Skeletal muscle tissue (tissue), 4 donors: ENCODE results near the gene PTPRG. TPM values are rescaled to one million over a fixed set of nuclear protein-coding genes. Genes with fewer than 3 reads are reported as not detected.

Source experiments
- H3K27ac ChIP-seq: one replicate; pipeline ENCODE4 v1.7.0; 2013; ENCODE audit warnings: mild to moderate bottlenecking, low read depth, low read length, inconsistent platforms
- H3K27me3 ChIP-seq, 3 donors: one replicate each; pipeline ENCODE4 v1.7.0; 2013; ENCODE audit warnings: low read length in 3 of 3; ENCODE audit not compliant: control insufficient read depth in 3 of 3, insufficient read depth in 3 of 3
- H3K36me3 ChIP-seq, 3 donors: one replicate each; pipeline ENCODE4 v1.7.0; 2013; ENCODE audit warnings: low read length in 3 of 3; ENCODE audit not compliant: control insufficient read depth in 3 of 3, insufficient read depth in 3 of 3
- H3K4me1 ChIP-seq, 3 donors: one replicate each; pipeline ENCODE4 v1.7.0; 2013; ENCODE audit warnings: low read length in 3 of 3, mild to moderate bottlenecking in 3 of 3; ENCODE audit not compliant: control insufficient read depth in 3 of 3, insufficient read depth in 3 of 3
- H3K4me3 ChIP-seq, 3 donors: one replicate each; pipeline ENCODE4 v1.7.0; 2013; ENCODE audit warnings: low read length in 3 of 3
- H3K9ac ChIP-seq, 3 donors: one replicate each; pipeline ENCODE4 v1.7.0; 2013; ENCODE audit warnings: low read length in 3 of 3, mild to moderate bottlenecking in 3 of 3, moderate library complexity in 2 of 3, low read depth in 1 of 3
- H3K9me3 ChIP-seq, 3 donors: one replicate each; pipeline ENCODE4 v1.7.0; 2013; ENCODE audit warnings: low read length in 3 of 3; ENCODE audit not compliant: control insufficient read depth in 3 of 3
- total RNA-seq: library from RNA; depleted of rRNA; stranded (reverse); fragments of >200 nt; gene quantifications from one replicate; pipeline ENCODE4 v1.2.3, GENCODE V29; 2014
- donor health status: Osteomylitis.

The PTPRG gene
- total RNA-seq, 1 donor from 2014 or later = 48.5 TPM

- Histone ChIP-seq H3K27me3 (no peaks in the 10 kb centered on the region), H3K27ac (no peak overlapping the region), H3K4me1 (no peaks in the 10 kb centered on the region), H3K36me3 (peaks cover 3 to 14% (median 8%) of the 10 kb centered on the region in 3 donors), H3K9me3 (no peaks in the 10 kb centered on the region), H3K4me3 (no peak overlapping the region), H3K9ac (no peak overlapping the region)
Observed at GRCh38 chr3:62261736-62262135, 700.4 kb downstream of the PTPRG start.

- Histone ChIP-seq H3K4me3 (no peak overlapping the region), H3K27ac (no peak overlapping the region), H3K27me3 (no peaks in the 10 kb centered on the region), H3K36me3 (peaks cover 5 to 21% (median 15%) of the 10 kb centered on the region in 3 donors), H3K9ac (no peak overlapping the region), H3K9me3 (no peaks in the 10 kb centered on the region), H3K4me1 (no peaks in the 10 kb centered on the region)
Observed at GRCh38 chr3:62265528-62265927, 704.2 kb downstream of the PTPRG start.

- H3K4me3 ChIP-seq = no peak overlapping the region
- no peaks in the 10 kb centered on the region for H3K4me1 ChIP-seq
- H3K9ac ChIP-seq = no peak overlapping the region
- no peaks in the 10 kb centered on the region for H3K9me3 ChIP-seq
- peaks cover 7 to 30% (median 19%) of the 10 kb centered on the region in 3 donors for H3K36me3 ChIP-seq
- H3K27me3 ChIP-seq = no peaks in the 10 kb centered on the region
- H3K27ac ChIP-seq = no peak overlapping the region
Observed at GRCh38 chr3:62266668-62267283, 705.4 kb downstream of the PTPRG start.

DNA sequence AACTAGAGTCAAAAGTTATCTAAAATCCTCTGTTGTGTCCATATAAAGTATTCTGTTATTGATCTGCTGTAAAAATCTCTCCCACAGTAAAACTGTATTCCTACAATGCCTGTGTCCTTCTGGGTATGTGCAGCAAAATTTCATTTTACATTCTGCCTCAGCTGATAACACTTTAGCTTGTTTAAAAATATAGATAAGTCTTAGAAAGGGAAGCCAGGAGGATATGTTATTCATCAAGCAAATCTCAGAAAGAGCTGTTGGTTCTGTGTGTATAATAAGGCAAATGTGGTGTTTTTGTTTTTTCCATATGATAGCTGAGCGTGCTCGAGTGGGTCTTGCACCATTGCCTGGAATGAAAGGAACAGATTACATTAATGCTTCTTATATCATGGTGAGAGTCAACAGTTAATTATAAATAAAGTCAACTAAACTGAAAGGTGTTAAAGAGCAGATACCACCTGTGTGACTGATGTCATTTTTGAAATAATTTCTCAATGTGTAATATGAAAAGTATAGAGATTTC, 715.3 kb downstream of the PTPRG start:
- Histone ChIP-seq H3K4me3 (no peak overlapping the region), H3K27ac (no peak overlapping the region), H3K4me1 (no peaks in the 10 kb centered on the region), H3K9ac (no peak overlapping the region), H3K9me3 (no peaks in the 10 kb centered on the region), H3K27me3 (no peaks in the 10 kb centered on the region), H3K36me3 (peaks cover 0 to 33% (median 25%) of the 10 kb centered on the region in 3 donors)

DNA sequence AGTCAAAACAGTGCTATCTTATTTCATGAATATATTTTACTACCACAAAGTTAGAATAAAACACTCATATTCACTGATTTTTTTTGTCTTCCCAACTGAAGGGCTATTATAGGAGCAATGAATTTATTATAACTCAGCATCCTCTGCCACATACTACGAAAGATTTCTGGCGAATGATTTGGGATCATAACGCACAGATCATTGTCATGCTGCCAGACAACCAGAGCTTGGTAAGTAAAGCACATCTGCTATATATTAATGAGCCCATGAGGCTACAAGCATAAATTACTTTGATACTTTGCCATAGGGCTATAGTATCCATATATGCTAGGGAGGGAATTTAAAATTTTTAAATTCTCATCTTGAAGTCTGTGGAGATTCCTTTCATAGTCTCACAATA, 716.1 kb downstream of the PTPRG start:
- Histone ChIP-seq H3K36me3 (peaks cover 0 to 31% (median 25%) of the 10 kb centered on the region in 3 donors), H3K9ac (no peak overlapping the region), H3K27ac (no peak overlapping the region), H3K4me1 (no peaks in the 10 kb centered on the region), H3K4me3 (no peak overlapping the region), H3K9me3 (no peaks in the 10 kb centered on the region), H3K27me3 (no peaks in the 10 kb centered on the region)

GRCh38 chr3:62277986-62278385, 716.6 kb downstream of the PTPRG start:
- no peaks in the 10 kb centered on the region for H3K4me1 ChIP-seq
- H3K27ac ChIP-seq = no peak overlapping the region

GRCh38 chr3:62281726-62282125, 720.4 kb downstream of the PTPRG start:
- H3K27ac ChIP-seq = no peak overlapping the region
- H3K9ac ChIP-seq = no peak overlapping the region
- H3K27me3 ChIP-seq = no peaks in the 10 kb centered on the region
- H3K9me3 ChIP-seq = no peaks in the 10 kb centered on the region
- H3K4me3 ChIP-seq = no peak overlapping the region
- H3K4me1 ChIP-seq = no peaks in the 10 kb centered on the region
- H3K36me3 ChIP-seq = peaks cover 0 to 8% (median 7%) of the 10 kb centered on the region in 3 donors

More at GRCh38 chr3:62277986-62278385, 716.6 kb downstream of the PTPRG start:
- peaks cover 0 to 27% (median 22%) of the 10 kb centered on the region in 3 donors for H3K36me3 ChIP-seq
- H3K9ac ChIP-seq = no peak overlapping the region
- no peak overlapping the region for H3K4me3 ChIP-seq
- no peaks in the 10 kb centered on the region for H3K9me3 ChIP-seq
- no peaks in the 10 kb centered on the region for H3K27me3 ChIP-seq

DNA sequence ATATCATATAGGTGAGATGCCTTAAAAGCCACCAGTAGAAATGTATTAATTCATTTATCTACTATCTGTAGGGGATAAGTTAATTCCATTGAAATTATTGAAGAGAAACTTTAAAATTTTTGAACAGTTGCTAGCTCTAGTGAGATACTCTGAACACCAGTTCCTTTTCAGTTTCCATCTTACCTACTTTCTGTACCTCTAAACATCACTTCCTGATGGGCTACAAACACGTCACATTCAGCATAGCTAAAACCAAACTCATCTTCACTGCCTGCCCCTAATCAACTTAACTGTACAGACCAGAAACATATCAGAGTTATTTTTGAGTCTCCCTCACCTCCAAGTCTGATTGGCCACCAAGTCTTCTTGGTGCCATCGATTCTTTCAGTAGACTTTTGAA, 723.1 kb downstream of the PTPRG start:
- no peak overlapping the region for H3K4me3 ChIP-seq
- no peak overlapping the region for H3K27ac ChIP-seq
- no peaks in the 10 kb centered on the region for H3K9me3 ChIP-seq
- no peaks in the 10 kb centered on the region for H3K27me3 ChIP-seq
- peaks cover 0 to 4% (median 0%) of the 10 kb centered on the region in 3 donors for H3K36me3 ChIP-seq
- no peak overlapping the region for H3K9ac ChIP-seq
- H3K4me1 ChIP-seq = no peaks in the 10 kb centered on the region

DNA sequence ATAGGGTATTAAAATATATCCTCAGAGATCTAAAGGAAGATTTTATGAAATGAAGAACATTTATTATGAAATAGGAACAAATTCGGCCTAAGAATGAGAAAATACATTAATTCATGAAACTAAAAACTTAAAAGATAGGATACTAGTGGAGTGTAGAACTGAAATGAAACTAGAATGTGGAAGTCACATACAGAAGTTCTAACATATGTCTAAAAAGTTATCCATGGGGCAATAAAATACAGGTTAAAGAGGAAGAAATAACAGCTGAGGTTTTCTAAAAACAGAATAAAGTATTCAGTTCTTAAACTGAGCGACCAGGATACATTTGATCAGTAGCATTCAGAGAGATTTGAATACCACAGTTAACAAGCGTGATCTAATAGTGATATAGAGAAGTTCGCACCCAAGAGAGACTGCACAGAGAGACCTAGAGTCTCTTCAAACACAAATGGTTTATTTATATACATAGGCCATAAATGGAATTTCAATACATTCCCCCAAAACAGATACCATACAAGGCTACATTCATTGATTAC, 726.1 kb downstream of the PTPRG start:
- no peak overlapping the region for H3K4me3 ChIP-seq
- no peaks in the 10 kb centered on the region for H3K4me1 ChIP-seq
- no peak overlapping the region for H3K9ac ChIP-seq
- peaks cover 0 to 6% (median 4%) of the 10 kb centered on the region in 3 donors for H3K36me3 ChIP-seq
- no peaks in the 10 kb centered on the region for H3K9me3 ChIP-seq
- no peaks in the 10 kb centered on the region for H3K27me3 ChIP-seq
- no peak overlapping the region for H3K27ac ChIP-seq

- no peak overlapping the region for H3K9ac ChIP-seq
- no peaks in the 10 kb centered on the region for H3K27me3 ChIP-seq
- H3K4me3 ChIP-seq = no peak overlapping the region
- peaks cover 0 to 2% (median 0%) of the 10 kb centered on the region in 3 donors for H3K4me1 ChIP-seq
- H3K27ac ChIP-seq = no peak overlapping the region
- H3K9me3 ChIP-seq = no peaks in the 10 kb centered on the region
- peaks cover 0 to 9% (median 7%) of the 10 kb centered on the region in 3 donors for H3K36me3 ChIP-seq
Observed at GRCh38 chr3:62289922-62290321, 728.6 kb downstream of the PTPRG start.
